ENCODE data around the gene CALR3. TPM values are rescaled to one million over a fixed set of nuclear protein-coding genes. Genes with fewer than 3 reads are reported as not detected.

The CALR3 gene
- total RNA-seq, 1 experiment from 2014 or later, result not detected

GRCh38 chr19:16446108-16446723 is 49.8 kb downstream of the CALR3 start:
- no peak for ATAC-seq
- TF ChIP-seq POLR2AphosphoS5 (IDR thresholded peaks at IDR 0.05; ENCODE audit: low read depth, low read length) (no peak), CTCF (IDR thresholded peaks at IDR 0.05) (no peak), TCF7L2 (IDR thresholded peaks at IDR 0.05; ENCODE audit: low read depth, low read length) (no peak)
- no peak for DNase-seq (ENCODE audit: low read depth, low spot score)
- Histone ChIP-seq H3K36me3 (ENCODE audit: control insufficient read depth, insufficient read depth, low read length) (no peaks in the 10 kb centered on the region), H3K27me3 (ENCODE audit: control insufficient read depth, insufficient read depth, low read length) (no peaks in the 10 kb centered on the region), H3K27ac (ENCODE audit: low read length) (no peak overlapping the region), H3K4me3 (ENCODE audit: low read depth in 2 of 2, low read length in 2 of 2) (no peak overlapping the region), H3K9me3 (ENCODE audit: control insufficient read depth, insufficient read depth, low read depth, low read length) (no peaks in the 10 kb centered on the region), H3K4me1 (ENCODE audit: control insufficient read depth, insufficient read depth, low read length) (peaks cover 6% of the 10 kb centered on the region)
- intact Hi-C loops (cut with micrococcal nuclease; ENCODE audit: unreplicated experiment), result no loop called here
- ChIA-PET POLR2A (no interaction called here), CTCF (no interaction called here)
- no TSS peak for BruUV-seq (replicated peaks)
- in situ Hi-C loops (cut with HindIII; ENCODE audit: low pct_unique_long_range_greater_than_20kb, low sequenced_read_pairs), result no loop called here

GRCh38 chr19:16445238-16446107 is 50.5 kb downstream of the CALR3 start:
- Histone ChIP-seq H3K36me3 (ENCODE audit: control insufficient read depth, insufficient read depth, low read length) (no peaks in the 10 kb centered on the region), H3K27me3 (ENCODE audit: control insufficient read depth, insufficient read depth, low read length) (no peaks in the 10 kb centered on the region), H3K4me3 (ENCODE audit: low read depth in 2 of 2, low read length in 2 of 2) (no peak overlapping the region), H3K27ac (ENCODE audit: low read length) (no peak overlapping the region), H3K9me3 (ENCODE audit: control insufficient read depth, insufficient read depth, low read depth, low read length) (no peaks in the 10 kb centered on the region), H3K4me1 (ENCODE audit: control insufficient read depth, insufficient read depth, low read length) (peaks cover 6% of the 10 kb centered on the region)
- ChIA-PET CTCF (no interaction called here), POLR2A (no interaction called here)
- in situ Hi-C loops (cut with HindIII; ENCODE audit: low pct_unique_long_range_greater_than_20kb, low sequenced_read_pairs) (no loop called here), intact Hi-C loops (cut with micrococcal nuclease; ENCODE audit: unreplicated experiment) (no loop called here)
- no TSS peak for BruUV-seq (replicated peaks)
- no peak for TF ChIP-seq CTCF (IDR thresholded peaks at IDR 0.05)
- TF ChIP-seq POLR2AphosphoS5 (IDR thresholded peaks at IDR 0.05; ENCODE audit: low read depth, low read length), result no peak
- no peak for TF ChIP-seq TCF7L2 (IDR thresholded peaks at IDR 0.05; ENCODE audit: low read depth, low read length)
- TF ChIP-seq SIN3A (IDR thresholded peaks at IDR 0.05; ENCODE audit: borderline replicate concordance, insufficient read depth, low read depth, low read length), result no peak
- no peak for TF ChIP-seq REST (IDR thresholded peaks at IDR 0.05; ENCODE audit: insufficient read depth in 1 of 2, low read depth in 2 of 2, low read length in 1 of 2)
- no peak for DNase-seq (ENCODE audit: low read depth, low spot score)
- ATAC-seq, result no peak

Data from Panc1 (cell line).